Measurements from ENCODE around the gene RPS18. TPM values are rescaled to one million over a fixed set of nuclear protein-coding genes. Genes with fewer than 3 reads are reported as not detected.

Gene RPS18
- total and polyA plus RNA-seq, 2 of the 13 experiments (the other 11 are each of a cell fraction or from before 2014, with no cell fraction given) = 3,896 to 5,806 TPM

DNA sequence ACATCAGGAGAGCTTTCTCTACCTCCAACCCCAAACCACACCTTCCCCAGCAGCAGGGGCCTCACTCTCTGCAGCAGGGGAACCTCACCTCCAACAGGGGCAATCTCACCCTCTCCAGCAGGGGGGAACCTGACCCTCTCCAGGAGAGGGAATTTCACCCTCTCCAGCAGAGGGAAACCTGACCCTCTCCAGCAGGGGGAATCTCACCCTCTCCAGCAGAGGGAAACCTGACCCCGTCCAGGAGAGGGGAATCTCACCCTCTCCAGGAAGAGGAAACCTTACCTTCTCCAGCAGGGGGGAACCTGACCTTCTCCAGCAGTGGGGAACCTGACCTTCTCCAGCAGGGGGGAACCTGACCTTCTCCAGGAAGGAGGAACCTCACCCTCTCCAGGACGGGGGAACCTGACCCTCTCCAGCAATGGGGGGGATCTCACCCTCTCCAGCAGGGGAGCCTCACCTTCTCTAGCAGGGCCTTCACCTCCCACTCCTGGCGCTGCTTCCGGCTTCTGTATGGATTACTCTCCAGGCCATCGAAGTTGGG lies 8.2 kb downstream of the RPS18 start (continued):
- TF ChIP-seq ZNF280D (CRISPR knock-in tag; IDR thresholded peaks at IDR 0.05) (no peak), ZNF337 (CRISPR knock-in tag; IDR thresholded peaks at IDR 0.05; ENCODE audit: borderline replicate concordance, low read depth) (no peak), KDM3A (CRISPR knock-in tag; IDR thresholded peaks at IDR 0.05; ENCODE audit: low read depth) (0 out of 2 replicates have a peak, but pooled peaks have one; percentile 68), ZBTB3 (CRISPR knock-in tag; IDR thresholded peaks at IDR 0.05; ENCODE audit: borderline replicate concordance, low read depth) (no peak), PHF20 (CRISPR knock-in tag; IDR thresholded peaks at IDR 0.05) (0 out of 2 replicates have a peak, but pooled peaks have one; percentile 37), ZNF124 (CRISPR knock-in tag; IDR thresholded peaks at IDR 0.05) (0 out of 2 replicates have a peak, but pooled peaks have one; percentile 41), NFYC (CRISPR knock-in tag; IDR thresholded peaks at IDR 0.05) (peak; percentile 23; the same call in 1 of the 2 replicates), MXI1 (IDR thresholded peaks at IDR 0.05; ENCODE audit: borderline replicate concordance, low read depth, low read length) (peak; percentile 66; the same call in 1 of the 3 replicates), SOX5 (CRISPR knock-in tag; IDR thresholded peaks at IDR 0.05; ENCODE audit: borderline replicate concordance) (0 out of 2 replicates have a peak, but pooled peaks have one; percentile 10), THAP11 (CRISPR knock-in tag; IDR thresholded peaks at IDR 0.05) (peak; percentile 39; the same call in 1 of the 2 replicates), RXRB (CRISPR knock-in tag; IDR thresholded peaks at IDR 0.05; ENCODE audit: borderline replicate concordance) (peak; percentile 26; the same call in 1 of the 2 replicates), GATAD2A (CRISPR knock-in tag; IDR thresholded peaks at IDR 0.05) (peak; percentile 50; the same call in 1 of the 2 replicates), GMEB2 (CRISPR knock-in tag; IDR thresholded peaks at IDR 0.05; ENCODE audit: low read depth) (no peak), POGK (CRISPR knock-in tag; conservative IDR thresholded peaks at IDR 0.05) (no peak), ZZZ3 (CRISPR knock-in tag; IDR thresholded peaks at IDR 0.05; ENCODE audit: borderline replicate concordance) (no peak), ZNF230 (CRISPR knock-in tag; IDR thresholded peaks at IDR 0.05) (no peak), SAFB2 (CRISPR knock-in tag; IDR thresholded peaks at IDR 0.05; ENCODE audit: borderline replicate concordance, low read depth) (peak; percentile 42; the same call in 1 of the 2 replicates), KLF6 (CRISPR knock-in tag; IDR thresholded peaks at IDR 0.05) (no peak), ATF7-NPFF (CRISPR knock-in tag; IDR thresholded peaks at IDR 0.05; ENCODE audit: low read depth) (0 out of 2 replicates have a peak, but pooled peaks have one; percentile 14), BRD4 (CRISPR knock-in tag; IDR thresholded peaks at IDR 0.05) (0 out of 2 replicates have a peak, but pooled peaks have one; percentile 25), JUNB (CRISPR knock-in tag; IDR thresholded peaks at IDR 0.05; ENCODE audit: borderline replicate concordance) (no peak)
- TF ChIP-seq, protein P1, sequence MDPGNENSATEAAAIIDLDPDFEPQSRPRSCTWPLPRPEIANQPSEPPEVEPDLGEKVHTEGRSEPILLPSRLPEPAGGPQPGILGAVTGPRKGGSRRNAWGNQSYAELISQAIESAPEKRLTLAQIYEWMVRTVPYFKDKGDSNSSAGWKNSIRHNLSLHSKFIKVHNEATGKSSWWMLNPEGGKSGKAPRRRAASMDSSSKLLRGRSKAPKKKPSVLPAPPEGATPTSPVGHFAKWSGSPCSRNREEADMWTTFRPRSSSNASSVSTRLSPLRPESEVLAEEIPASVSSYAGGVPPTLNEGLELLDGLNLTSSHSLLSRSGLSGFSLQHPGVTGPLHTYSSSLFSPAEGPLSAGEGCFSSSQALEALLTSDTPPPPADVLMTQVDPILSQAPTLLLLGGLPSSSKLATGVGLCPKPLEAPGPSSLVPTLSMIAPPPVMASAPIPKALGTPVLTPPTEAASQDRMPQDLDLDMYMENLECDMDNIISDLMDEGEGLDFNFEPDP (CRISPR knock-in tag; conservative IDR thresholded peaks at IDR 0.05) = peak; percentile 88; the same call in 1 of the 2 replicates

All from HepG2 (cell line).